T-helper 17 cell (primary cell): ENCODE results near the gene ACTRT1. TPM values are rescaled to one million over a fixed set of nuclear protein-coding genes. Genes with fewer than 3 reads are reported as not detected.

Experiments used
- ATAC-seq: fragments of 150-1000 bp; cut with Tn5 transposase; 2 replicates; pipeline ENCODE4 v1.10.0; 2021; ENCODE audit warnings: mild to moderate bottlenecking, moderate library complexity
- DNase-seq, 3 donors: peaks; one replicate each; pipeline versions ENCODE4 v3.0.0 to v3.0.0-alpha.2; 2020 to 2021
- H3K9me3 ChIP-seq: one replicate; pipeline ENCODE4 v1.7.0; 2013; ENCODE audit warnings: low read length, mild to moderate bottlenecking; ENCODE audit not compliant: control insufficient read depth, poor library complexity, severe bottlenecking
- H3K27ac Mint-ChIP-seq: one replicate; pipeline ENCODE4 v1.8.0; 2022; ENCODE audit warnings: mild to moderate bottlenecking, moderate library complexity, mixed read lengths
- H3K27me3 Mint-ChIP-seq: one replicate; pipeline ENCODE4 v1.8.0; 2022; ENCODE audit warnings: mixed read lengths
- H3K36me3 Mint-ChIP-seq: one replicate; pipeline ENCODE4 v1.8.0; 2022; ENCODE audit warnings: low read depth, mixed read lengths
- H3K4me1 Mint-ChIP-seq: one replicate; pipeline ENCODE4 v1.8.0; 2022; ENCODE audit warnings: mild to moderate bottlenecking, mixed read lengths
- H3K4me3 Mint-ChIP-seq: one replicate; pipeline ENCODE4 v1.8.0; 2022; ENCODE audit warnings: mild to moderate bottlenecking, moderate library complexity, mixed read lengths
- total RNA-seq, 4 donors: library from RNA in 2 of 4; stranded (reverse) in 2 of 4; gene quantifications; one replicate each; pipeline ENCODE4 v1.2.3 and lab custom pipeline; 2022 to 2026

ACTRT1 gene
- not detected for total RNA-seq
- total RNA-seq (lab: John Stamatoyannopoulos, UW), result 0 reads per million in 2 donors

- H3K9me3 ChIP-seq, result no peaks in the 10 kb centered on the region
- no peaks in the 10 kb centered on the region for H3K36me3 Mint-ChIP-seq
- no peak for ATAC-seq
- DNase-seq, result no peak
- no peaks in the 10 kb centered on the region for H3K4me1 Mint-ChIP-seq
- H3K27ac Mint-ChIP-seq, result no peak within 1 kb of the TSS
- no peaks in the 10 kb centered on the region for H3K27me3 Mint-ChIP-seq
- no peak within 1 kb of the TSS for H3K4me3 Mint-ChIP-seq
Measured at GRCh38 chrX:128052303-128052702, at the start of gene ACTRT1. Gene ACTRT1, minus strand, starts transcription at chrX:128052403. Its CDS starts 197 bp downstream, at chrX:128052206.

GRCh38 chrX:128078545-128078944 lies 26.3 kb upstream of the ACTRT1 start:
- H3K4me3 Mint-ChIP-seq, result no peak overlapping the region
- ATAC-seq (no peak), DNase-seq (no peak)
- no peaks in the 10 kb centered on the region for H3K36me3 Mint-ChIP-seq
- no peaks in the 10 kb centered on the region for H3K4me1 Mint-ChIP-seq
- H3K27me3 Mint-ChIP-seq, result no peaks in the 10 kb centered on the region
- no peak overlapping the region for H3K27ac Mint-ChIP-seq
- H3K9me3 ChIP-seq, result no peaks in the 10 kb centered on the region

- H3K9me3 ChIP-seq, result no peaks in the 10 kb centered on the region
- no peaks in the 10 kb centered on the region for H3K27me3 Mint-ChIP-seq
- no peaks in the 10 kb centered on the region for H3K4me1 Mint-ChIP-seq
- no peak overlapping the region for H3K4me3 Mint-ChIP-seq
- ATAC-seq (no peak), DNase-seq (no peak)
- H3K36me3 Mint-ChIP-seq, result no peaks in the 10 kb centered on the region
- H3K27ac Mint-ChIP-seq, result no peak overlapping the region
Measured at GRCh38 chrX:128057421-128057820, 5.2 kb upstream of the ACTRT1 start.

- DNase-seq (no peak), ATAC-seq (no peak)
- H3K9me3 ChIP-seq, result no peaks in the 10 kb centered on the region
- H3K4me3 Mint-ChIP-seq, result no peak overlapping the region
- no peaks in the 10 kb centered on the region for H3K27me3 Mint-ChIP-seq
- H3K27ac Mint-ChIP-seq, result no peak overlapping the region
- H3K4me1 Mint-ChIP-seq, result no peaks in the 10 kb centered on the region
- no peaks in the 10 kb centered on the region for H3K36me3 Mint-ChIP-seq
Measured at GRCh38 chrX:128051526-128051925, 677 bp downstream of the ACTRT1 start.

- Mint-ChIP-seq H3K4me1 (no peaks in the 10 kb centered on the region), H3K27me3 (no peaks in the 10 kb centered on the region), H3K27ac (no peak overlapping the region), H3K4me3 (no peak overlapping the region), H3K36me3 (no peaks in the 10 kb centered on the region)
- DNase-seq (no peak), ATAC-seq (no peak)
- H3K9me3 ChIP-seq, result no peaks in the 10 kb centered on the region
Measured at GRCh38 chrX:128035318-128035717, 16.9 kb downstream of the ACTRT1 start.

GRCh38 chrX:128021566-128021965 lies 30.6 kb downstream of the ACTRT1 start:
- no peaks in the 10 kb centered on the region for H3K4me1 Mint-ChIP-seq
- no peaks in the 10 kb centered on the region for H3K36me3 Mint-ChIP-seq
- ATAC-seq (no peak), DNase-seq (no peak)
- no peak overlapping the region for H3K4me3 Mint-ChIP-seq
- no peaks in the 10 kb centered on the region for H3K27me3 Mint-ChIP-seq
- no peaks in the 10 kb centered on the region for H3K9me3 ChIP-seq
- H3K27ac Mint-ChIP-seq, result no peak overlapping the region

GRCh38 chrX:128020701-128021100 lies 31.5 kb downstream of the ACTRT1 start:
- H3K9me3 ChIP-seq, result no peaks in the 10 kb centered on the region
- Mint-ChIP-seq H3K4me1 (no peaks in the 10 kb centered on the region), H3K36me3 (no peaks in the 10 kb centered on the region), H3K4me3 (no peak overlapping the region), H3K27ac (no peak overlapping the region), H3K27me3 (no peaks in the 10 kb centered on the region)
- DNase-seq, result no peak
- ATAC-seq, result no peak

- Mint-ChIP-seq H3K4me3 (no peak overlapping the region), H3K27ac (no peak overlapping the region), H3K4me1 (no peaks in the 10 kb centered on the region), H3K36me3 (no peaks in the 10 kb centered on the region), H3K27me3 (no peaks in the 10 kb centered on the region)
- no peaks in the 10 kb centered on the region for H3K9me3 ChIP-seq
- DNase-seq, result no peak
- ATAC-seq, result no peak
Measured at GRCh38 chrX:128019218-128019617, 33.0 kb downstream of the ACTRT1 start.

- Mint-ChIP-seq H3K36me3 (no peaks in the 10 kb centered on the region), H3K27ac (no peak overlapping the region), H3K4me1 (no peaks in the 10 kb centered on the region), H3K27me3 (no peaks in the 10 kb centered on the region), H3K4me3 (no peak overlapping the region)
- no peaks in the 10 kb centered on the region for H3K9me3 ChIP-seq
- DNase-seq (no peak), ATAC-seq (no peak)
Measured at GRCh38 chrX:128012015-128012414, 40.2 kb downstream of the ACTRT1 start.

DNA sequence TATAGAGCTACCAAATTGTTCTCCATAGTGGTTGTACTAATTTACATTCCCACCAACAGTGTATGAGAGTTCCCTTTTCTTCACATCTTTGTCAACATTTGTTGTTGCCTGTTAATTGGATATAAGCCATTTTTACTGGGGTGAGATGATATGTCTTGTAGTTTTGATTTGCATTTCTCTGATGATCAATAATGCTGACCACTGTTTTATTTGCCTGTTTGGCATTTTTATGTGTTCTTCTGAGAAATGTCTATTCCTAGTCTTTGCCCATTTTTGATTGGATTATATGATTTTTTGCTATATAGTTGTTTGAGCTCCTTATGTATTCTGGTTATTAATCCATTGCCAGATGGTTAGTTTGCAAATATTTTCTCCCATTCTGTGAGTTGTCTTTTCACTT lies 44.3 kb downstream of the ACTRT1 start:
- Mint-ChIP-seq H3K27ac (no peak overlapping the region), H3K36me3 (no peaks in the 10 kb centered on the region), H3K27me3 (no peaks in the 10 kb centered on the region), H3K4me1 (no peaks in the 10 kb centered on the region), H3K4me3 (no peak overlapping the region)
- H3K9me3 ChIP-seq, result no peaks in the 10 kb centered on the region
- no peak for DNase-seq
- ATAC-seq, result no peak
